Peyer's patch (tissue), 4 donors: ENCODE results near the gene CRYL1. TPM values are rescaled to one million over a fixed set of nuclear protein-coding genes. Genes with fewer than 3 reads are reported as not detected.

ENCODE experiments used
- DNase-seq, 3 donors: peaks; one replicate each; pipeline ENCODE4 v3.0.0-alpha.2; 2017 to 2019
- H3K27ac ChIP-seq, 4 donors: fragments of 200-600 bp; sonication (generic); one replicate each; pipeline ENCODE4 v1.5.1; 2016 to 2019
- H3K27me3 ChIP-seq, 2 donors: fragments of 200-600 bp; sonication (generic); one replicate each; pipeline ENCODE4 v1.5.1; 2019
- H3K36me3 ChIP-seq, 3 donors: fragments of 200-600 bp; sonication (generic); one replicate each; pipeline ENCODE4 v1.5.1; 2016 to 2019
- H3K4me1 ChIP-seq, 4 donors: fragments of 200-600 bp; sonication (generic); one replicate each; pipeline ENCODE4 v1.5.1; 2016 to 2019
- H3K4me3 ChIP-seq, 4 donors: fragments of 200-600 bp; sonication (generic); 1 replicate in 3 of 4; 2 replicates in 1 of 4; pipeline ENCODE4 v1.5.1; 2016 to 2019; ENCODE audit warnings: mild to moderate bottlenecking in 1 of 4
- H3K9me3 ChIP-seq, 4 donors: fragments of 200-600 bp; sonication (generic); one replicate each; pipeline ENCODE4 v1.5.1; 2016 to 2019; ENCODE audit warnings: mild to moderate bottlenecking in 1 of 4
- CTCF ChIP-seq, 6 experiments: fragments of 450-650 bp in 4 of 6; fragments of 200-600 bp in 2 of 6; sonication (generic) in 1 of 6; IDR thresholded peaks; one replicate each; pipeline ENCODE4 v1.5.1; 2017 to 2019; ENCODE audit warnings: antibody characterized with exemption in 6 of 6, mild to moderate bottlenecking in 3 of 6, moderate library complexity in 1 of 6
- POLR2A ChIP-seq, 2 donors: fragments of 450-650 bp; IDR thresholded peaks; one replicate each; pipeline ENCODE4 v1.5.1; 2017; ENCODE audit warnings: antibody characterized with exemption in 2 of 2, mild to moderate bottlenecking in 2 of 2, moderate library complexity in 2 of 2
- total RNA-seq, 4 donors: library from RNA; depleted of rRNA; stranded (reverse); fragments of >200 nt; gene quantifications; one replicate each; pipeline ENCODE4 v1.1.0, GENCODE V29; 2016

CRYL1 gene
- total RNA-seq, 4 donors from 2014 or later, result 81.7 to 357 (median 299) TPM

- H3K36me3 ChIP-seq, result peaks cover 0 to 32% (median 0%) of the 10 kb centered on the region in 3 donors
- TF ChIP-seq CTCF (IDR thresholded peaks at IDR 0.05), result no peak
- TF ChIP-seq POLR2A (IDR thresholded peaks at IDR 0.05), result no peak
- H3K4me3 ChIP-seq, result no peak overlapping the region
- H3K27me3 ChIP-seq, result no peaks in the 10 kb centered on the region
- no peaks in the 10 kb centered on the region for H3K4me1 ChIP-seq
- no peak overlapping the region for H3K27ac ChIP-seq
- no peaks in the 10 kb centered on the region for H3K9me3 ChIP-seq
- DNase-seq, result peak in 1 of 3 donors; percentile 22
These were observed 123.5 kb downstream of the CRYL1 start for GRCh38 chr13:20401931-20402856.

- no peak for TF ChIP-seq POLR2A (IDR thresholded peaks at IDR 0.05)
- TF ChIP-seq CTCF (IDR thresholded peaks at IDR 0.05), result no peak
- Histone ChIP-seq H3K4me1 (no peaks in the 10 kb centered on the region), H3K4me3 (no peak overlapping the region), H3K27me3 (no peaks in the 10 kb centered on the region), H3K36me3 (peaks cover 0 to 32% (median 0%) of the 10 kb centered on the region in 3 donors), H3K27ac (no peak overlapping the region), H3K9me3 (no peaks in the 10 kb centered on the region)
- no peak for DNase-seq
These were observed 124.1 kb downstream of the CRYL1 start for GRCh38 chr13:20401531-20401930.

GRCh38 chr13:20400774-20401173, 124.9 kb downstream of the CRYL1 start:
- DNase-seq, result no peak
- H3K27me3 ChIP-seq, result no peaks in the 10 kb centered on the region

GRCh38 chr13:20399961-20400360, 125.7 kb downstream of the CRYL1 start:
- Histone ChIP-seq H3K4me3 (no peak overlapping the region), H3K9me3 (no peaks in the 10 kb centered on the region), H3K27me3 (no peaks in the 10 kb centered on the region), H3K4me1 (no peaks in the 10 kb centered on the region), H3K36me3 (peaks cover 0 to 22% (median 0%) of the 10 kb centered on the region in 3 donors), H3K27ac (no peak overlapping the region)
- no peak for TF ChIP-seq POLR2A (IDR thresholded peaks at IDR 0.05)
- TF ChIP-seq CTCF (IDR thresholded peaks at IDR 0.05), result no peak
- DNase-seq, result no peak

More at GRCh38 chr13:20400774-20401173, 124.9 kb downstream of the CRYL1 start:
- Histone ChIP-seq H3K27ac (no peak overlapping the region), H3K36me3 (peaks cover 0 to 28% (median 0%) of the 10 kb centered on the region in 3 donors), H3K4me3 (no peak overlapping the region), H3K9me3 (no peaks in the 10 kb centered on the region), H3K4me1 (no peaks in the 10 kb centered on the region)
- TF ChIP-seq CTCF (IDR thresholded peaks at IDR 0.05) (no peak), POLR2A (IDR thresholded peaks at IDR 0.05) (no peak)

- Histone ChIP-seq H3K27ac (no peak overlapping the region), H3K4me3 (no peak overlapping the region), H3K36me3 (peaks cover 0 to 22% (median 0%) of the 10 kb centered on the region in 3 donors), H3K27me3 (no peaks in the 10 kb centered on the region), H3K4me1 (no peaks in the 10 kb centered on the region), H3K9me3 (no peaks in the 10 kb centered on the region)
- DNase-seq, result no peak
- TF ChIP-seq POLR2A (IDR thresholded peaks at IDR 0.05), result no peak
- TF ChIP-seq CTCF (IDR thresholded peaks at IDR 0.05), result no peak
These were observed 126.1 kb downstream of the CRYL1 start for GRCh38 chr13:20399515-20399914.
